Endothelial cell of umbilical vein (primary cell): Measurements from ENCODE around the gene TCP11L2.

ENCODE experiments used
- EZH2 ChIP-seq: IDR thresholded peaks from 2 replicates; pipeline ENCODE4 v1.6.1; 2012; ENCODE audit warnings: borderline replicate concordance, low read depth, mild to moderate bottlenecking, moderate library complexity, low read length, inconsistent platforms; ENCODE audit not compliant: severe bottlenecking
- GATA2 ChIP-seq: IDR thresholded peaks from 2 replicates; pipeline ENCODE4 v1.7.0; 2011; ENCODE audit warnings: low read depth, mild to moderate bottlenecking, moderate library complexity, mixed read lengths, low read length; ENCODE audit not compliant: insufficient read length, insufficient read depth
- POLR2A ChIP-seq: IDR thresholded peaks from 2 replicates; pipeline ENCODE4 v1.6.1; 2012; ENCODE audit warnings: low read depth, mild to moderate bottlenecking, control low read depth, low read length
- POLR2AphosphoS5 ChIP-seq: IDR thresholded peaks from 2 replicates; pipeline ENCODE4 v1.6.1; 2012; ENCODE audit warnings: low read depth, mild to moderate bottlenecking, control low read depth, low read length, moderate library complexity; ENCODE audit not compliant: insufficient read depth
- TF ChIP-seq, protein P1 (sequence below), 2 donors: IDR thresholded peaks; 1 replicate in 1 of 2; 2 replicates in 1 of 2; pipeline ENCODE4 v1.5.1; 2011; ENCODE audit warnings: low read length in 2 of 2, mild to moderate bottlenecking in 2 of 2, moderate library complexity in 2 of 2, control low read depth in 1 of 2, inconsistent platforms in 1 of 2, low read depth in 1 of 2; ENCODE audit not compliant: insufficient read depth in 1 of 2; ENCODE audit errors: extremely low read depth in 1 of 2

GRCh38 chr12:106332536-106332935 lies 30.0 kb downstream of the TCP11L2 start:
- TF ChIP-seq EZH2, result no peak
- TF ChIP-seq, protein P1, sequence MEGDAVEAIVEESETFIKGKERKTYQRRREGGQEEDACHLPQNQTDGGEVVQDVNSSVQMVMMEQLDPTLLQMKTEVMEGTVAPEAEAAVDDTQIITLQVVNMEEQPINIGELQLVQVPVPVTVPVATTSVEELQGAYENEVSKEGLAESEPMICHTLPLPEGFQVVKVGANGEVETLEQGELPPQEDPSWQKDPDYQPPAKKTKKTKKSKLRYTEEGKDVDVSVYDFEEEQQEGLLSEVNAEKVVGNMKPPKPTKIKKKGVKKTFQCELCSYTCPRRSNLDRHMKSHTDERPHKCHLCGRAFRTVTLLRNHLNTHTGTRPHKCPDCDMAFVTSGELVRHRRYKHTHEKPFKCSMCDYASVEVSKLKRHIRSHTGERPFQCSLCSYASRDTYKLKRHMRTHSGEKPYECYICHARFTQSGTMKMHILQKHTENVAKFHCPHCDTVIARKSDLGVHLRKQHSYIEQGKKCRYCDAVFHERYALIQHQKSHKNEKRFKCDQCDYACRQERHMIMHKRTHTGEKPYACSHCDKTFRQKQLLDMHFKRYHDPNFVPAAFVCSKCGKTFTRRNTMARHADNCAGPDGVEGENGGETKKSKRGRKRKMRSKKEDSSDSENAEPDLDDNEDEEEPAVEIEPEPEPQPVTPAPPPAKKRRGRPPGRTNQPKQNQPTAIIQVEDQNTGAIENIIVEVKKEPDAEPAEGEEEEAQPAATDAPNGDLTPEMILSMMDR (IDR thresholded peaks at IDR 0.05; ENCODE audit: extremely low read depth in 1 of 2, insufficient read depth in 1 of 2, low read depth in 1 of 2, low read length in 2 of 2), result no peak
- no peak for TF ChIP-seq POLR2AphosphoS5
- no peak for TF ChIP-seq GATA2
- TF ChIP-seq POLR2A, result no peak
